Tibial artery (tissue), 4 donors: ENCODE data around the gene POGK.

Source experiments
- DNase-seq, 2 donors: peaks; one replicate each; pipeline ENCODE4 v3.0.0-alpha.2; 2019
- H3K27ac ChIP-seq, 2 donors: fragments of 200-600 bp; sonication (generic) in 1 of 2; 1 replicate in 1 of 2; 2 replicates in 1 of 2; pipeline ENCODE4 v1.5.1; 2018 to 2019; ENCODE audit warnings: mild to moderate bottlenecking in 1 of 2
- H3K27me3 ChIP-seq, 2 donors: fragments of 200-600 bp; sonication (generic) in 1 of 2; one replicate each; pipeline versions ENCODE4 v1.5.1 to v1.6.0; 2016 to 2019
- H3K36me3 ChIP-seq, 3 donors: fragments of 200-600 bp; sonication (generic) in 2 of 3; one replicate each; pipeline ENCODE4 v1.5.1; 2016 to 2019; ENCODE audit warnings: mild to moderate bottlenecking in 2 of 3
- H3K4me1 ChIP-seq, 4 donors: fragments of 200-600 bp; sonication (generic) in 2 of 4; 1 replicate in 3 of 4; 2 replicates in 1 of 4; pipeline ENCODE4 v1.5.1; 2016 to 2019
- H3K4me3 ChIP-seq, 2 donors: fragments of 200-600 bp; sonication (generic) in 1 of 2; 1 replicate in 1 of 2; 2 replicates in 1 of 2; pipeline ENCODE4 v1.5.1; 2018 to 2019; ENCODE audit warnings: mild to moderate bottlenecking in 2 of 2
- H3K9me3 ChIP-seq, 3 donors: fragments of 200-600 bp; sonication (generic) in 1 of 3; one replicate each; pipeline ENCODE4 v1.5.1; 2016 to 2019
- intact Hi-C: fragments of 100-400 bp; cut with DNase I; formaldehyde crosslinking; loops from one replicate; pipeline ENCODE4 v1.15.0; 2023; ENCODE audit warnings: low total_unique reads
- TF ChIP-seq, protein P1 (sequence below), 2 experiments: fragments of 200-600 bp in 1 of 2; fragments of 450-650 bp in 1 of 2; IDR thresholded peaks; one replicate each; pipeline ENCODE4 v1.5.1; 2017 to 2019; ENCODE audit warnings: antibody characterized with exemption in 2 of 2, mild to moderate bottlenecking in 1 of 2, moderate library complexity in 1 of 2

The POGK gene

DNA sequence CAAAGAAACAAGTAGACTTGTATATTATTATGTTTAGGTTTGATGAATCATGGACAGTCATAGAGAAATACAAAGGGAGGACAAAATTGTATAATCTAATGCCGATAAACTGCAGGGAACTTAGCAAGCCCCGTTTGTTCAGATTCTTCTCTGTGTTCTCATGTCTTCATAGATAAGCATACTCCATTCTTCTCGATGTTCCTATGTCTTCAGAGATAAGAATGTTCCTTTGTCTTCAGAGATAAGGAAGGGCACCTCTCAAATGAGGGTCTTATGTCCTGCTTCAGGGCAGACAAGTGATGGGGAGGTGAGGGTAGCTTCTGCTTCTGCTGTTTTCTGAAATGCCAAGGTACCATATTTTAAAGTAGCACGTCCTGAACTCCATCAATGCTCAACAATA lies 56.5 kb downstream of the POGK start:
- Histone ChIP-seq H3K27ac (no peak overlapping the region), H3K4me1 (no peaks in the 10 kb centered on the region), H3K4me3 (no peak overlapping the region), H3K9me3 (no peaks in the 10 kb centered on the region), H3K27me3 (no peaks in the 10 kb centered on the region), H3K36me3 (no peaks in the 10 kb centered on the region)
- TF ChIP-seq, protein P1, sequence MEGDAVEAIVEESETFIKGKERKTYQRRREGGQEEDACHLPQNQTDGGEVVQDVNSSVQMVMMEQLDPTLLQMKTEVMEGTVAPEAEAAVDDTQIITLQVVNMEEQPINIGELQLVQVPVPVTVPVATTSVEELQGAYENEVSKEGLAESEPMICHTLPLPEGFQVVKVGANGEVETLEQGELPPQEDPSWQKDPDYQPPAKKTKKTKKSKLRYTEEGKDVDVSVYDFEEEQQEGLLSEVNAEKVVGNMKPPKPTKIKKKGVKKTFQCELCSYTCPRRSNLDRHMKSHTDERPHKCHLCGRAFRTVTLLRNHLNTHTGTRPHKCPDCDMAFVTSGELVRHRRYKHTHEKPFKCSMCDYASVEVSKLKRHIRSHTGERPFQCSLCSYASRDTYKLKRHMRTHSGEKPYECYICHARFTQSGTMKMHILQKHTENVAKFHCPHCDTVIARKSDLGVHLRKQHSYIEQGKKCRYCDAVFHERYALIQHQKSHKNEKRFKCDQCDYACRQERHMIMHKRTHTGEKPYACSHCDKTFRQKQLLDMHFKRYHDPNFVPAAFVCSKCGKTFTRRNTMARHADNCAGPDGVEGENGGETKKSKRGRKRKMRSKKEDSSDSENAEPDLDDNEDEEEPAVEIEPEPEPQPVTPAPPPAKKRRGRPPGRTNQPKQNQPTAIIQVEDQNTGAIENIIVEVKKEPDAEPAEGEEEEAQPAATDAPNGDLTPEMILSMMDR (IDR thresholded peaks at IDR 0.05), result no peak
- DNase-seq, result no peak
- intact Hi-C loops, result no loop called here

DNA sequence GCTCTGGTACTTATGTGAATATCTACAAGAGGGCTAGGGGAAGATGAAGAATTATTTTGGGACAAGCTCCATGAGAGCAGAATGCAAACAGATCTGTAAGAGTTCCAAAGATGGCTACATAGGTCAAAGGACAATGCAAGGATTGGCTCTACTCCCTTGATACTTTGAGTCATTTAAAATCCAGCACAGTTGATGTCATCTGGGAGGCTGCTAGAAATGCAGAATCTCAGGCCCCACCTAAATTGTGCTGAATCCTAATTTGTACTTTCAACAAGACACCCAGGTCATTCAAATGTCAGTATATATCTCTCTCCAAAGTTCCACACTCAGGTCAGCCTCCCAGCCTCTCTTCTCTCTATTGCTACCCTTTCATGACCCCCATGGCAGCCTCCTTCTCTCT lies 60.5 kb downstream of the POGK start:
- no peaks in the 10 kb centered on the region for H3K9me3 ChIP-seq
- no peaks in the 10 kb centered on the region for H3K27me3 ChIP-seq
- no peak overlapping the region for H3K27ac ChIP-seq
- no peak overlapping the region for H3K4me3 ChIP-seq
- DNase-seq, result no peak
- H3K36me3 ChIP-seq, result no peaks in the 10 kb centered on the region
- intact Hi-C loops, result no loop called here
- TF ChIP-seq, protein P1 (IDR thresholded peaks at IDR 0.05), result no peak
- peaks cover 0 to 4% (median 0%) of the 10 kb centered on the region in 4 donors for H3K4me1 ChIP-seq

DNA sequence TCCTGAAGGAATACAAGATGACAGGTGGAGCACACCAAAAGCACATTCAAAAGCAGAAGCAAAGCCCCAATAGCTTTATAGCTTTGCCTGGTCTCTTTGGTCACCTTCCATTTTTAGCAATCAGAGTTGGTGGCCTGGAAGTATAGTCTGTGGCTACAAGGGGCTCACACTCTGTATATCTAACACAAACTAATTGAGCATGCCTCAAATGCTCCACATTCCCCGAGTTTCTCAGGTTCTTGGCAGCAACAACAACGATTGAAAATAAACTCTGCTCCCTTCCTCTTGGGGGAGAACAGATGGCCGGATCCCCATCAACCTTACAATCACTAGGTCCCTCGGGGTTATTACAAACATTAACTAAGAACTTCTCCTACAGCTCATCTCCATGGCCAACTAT lies 61.7 kb downstream of the POGK start:
- no peaks in the 10 kb centered on the region for H3K9me3 ChIP-seq
- DNase-seq, result no peak
- intact Hi-C loops, result no loop called here
- TF ChIP-seq, protein P1 (IDR thresholded peaks at IDR 0.05), result no peak
- H3K27ac ChIP-seq, result no peak overlapping the region
- H3K27me3 ChIP-seq, result no peaks in the 10 kb centered on the region
- H3K36me3 ChIP-seq, result no peaks in the 10 kb centered on the region
- H3K4me1 ChIP-seq, result peaks cover 0 to 16% (median 7%) of the 10 kb centered on the region in 4 donors
- no peak overlapping the region for H3K4me3 ChIP-seq

DNA sequence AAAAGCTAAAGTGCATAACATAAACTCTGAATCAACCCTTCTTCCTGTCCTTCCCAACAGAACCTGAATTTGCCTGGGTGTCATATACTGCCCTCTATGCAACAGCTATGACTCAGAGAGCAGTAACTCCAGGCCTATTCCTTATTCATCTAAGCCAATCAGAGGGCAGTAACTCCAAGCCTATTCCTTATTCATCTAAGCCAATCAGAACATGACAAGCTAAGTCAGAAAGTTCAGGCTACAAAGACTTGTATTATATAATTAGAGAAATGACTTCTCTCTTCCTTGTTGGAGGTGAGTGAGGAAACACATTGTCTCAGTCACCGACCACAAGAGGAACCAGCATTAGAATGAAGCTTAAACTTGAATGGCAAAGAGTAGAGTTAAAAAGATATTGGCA lies 63.0 kb downstream of the POGK start:
- intact Hi-C loops, result no loop called here

GRCh38 chr1:166903232-166903631 lies 64.0 kb downstream of the POGK start:
- no peak for DNase-seq
- Histone ChIP-seq H3K4me3 (no peak overlapping the region), H3K4me1 (peaks cover 0 to 25% (median 7%) of the 10 kb centered on the region in 4 donors), H3K9me3 (no peaks in the 10 kb centered on the region), H3K27ac (no peak overlapping the region), H3K36me3 (no peaks in the 10 kb centered on the region), H3K27me3 (no peaks in the 10 kb centered on the region)
- intact Hi-C loops, result no loop called here
- TF ChIP-seq, protein P1 (IDR thresholded peaks at IDR 0.05), result no peak

More for the DNA sequence above, 63.0 kb downstream of the POGK start:
- H3K36me3 ChIP-seq, result no peaks in the 10 kb centered on the region
- no peaks in the 10 kb centered on the region for H3K27me3 ChIP-seq
- no peak overlapping the region for H3K27ac ChIP-seq
- H3K4me1 ChIP-seq, result peaks cover 0 to 25% (median 7%) of the 10 kb centered on the region in 4 donors
- no peak for DNase-seq
- no peaks in the 10 kb centered on the region for H3K9me3 ChIP-seq
- no peak overlapping the region for H3K4me3 ChIP-seq
- TF ChIP-seq, protein P1 (IDR thresholded peaks at IDR 0.05), result no peak

DNA sequence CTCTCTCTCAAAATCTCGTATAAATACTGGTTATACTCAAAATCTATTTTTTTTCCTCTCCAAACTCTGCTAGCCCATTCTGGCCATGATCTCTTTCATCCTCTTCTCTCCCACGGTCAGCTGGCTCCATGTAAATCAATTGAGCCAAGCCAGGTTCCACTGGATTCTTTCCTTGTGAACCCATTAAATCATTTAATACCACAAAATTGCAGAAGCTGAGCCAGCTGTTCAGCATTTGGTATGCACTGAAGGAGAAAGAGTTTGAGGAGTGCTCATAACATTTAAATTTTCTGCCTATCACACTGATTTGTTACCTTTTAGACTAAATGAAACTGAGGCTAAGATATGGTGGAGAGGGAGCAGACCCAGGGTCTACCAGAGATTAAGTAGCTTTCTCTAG lies 65.9 kb downstream of the POGK start:
- peaks cover 0 to 25% (median 7%) of the 10 kb centered on the region in 4 donors for H3K4me1 ChIP-seq
- H3K4me3 ChIP-seq, result no peak overlapping the region
- no peak for DNase-seq
- TF ChIP-seq, protein P1 (IDR thresholded peaks at IDR 0.05), result no peak
- peak overlapping the region; percentile 22 to 50 for H3K27ac ChIP-seq
- H3K36me3 ChIP-seq, result no peaks in the 10 kb centered on the region
- H3K27me3 ChIP-seq, result no peaks in the 10 kb centered on the region
- no peaks in the 10 kb centered on the region for H3K9me3 ChIP-seq
- intact Hi-C loops, result loop anchor here (5.0 kb wide), 1 partner anchor 152 kb away; no protein-coding TSS in a partner anchor
